GM10248 (cell line): Measurements from ENCODE around the gene PARP2.

Source experiments
- CTCF ChIA-PET: fragments of 300-600 bp; sonication (Branson Sonifier 250); formaldehyde crosslinking; extraction: SDS; loops from one replicate; lab custom pipeline; 2021; ENCODE audit warnings: antibody characterized with exemption; lab: Yijun Ruan, JAX
- POLR2A ChIA-PET: fragments of 350-650 bp; sonication (Branson Sonifier 250); formaldehyde crosslinking; extraction: SDS; loops from one replicate; lab custom pipeline; 2020; ENCODE audit warnings: antibody characterized with exemption; lab: Yijun Ruan, JAX
- DNase-seq: peaks from one replicate; pipeline ENCODE4 v3.0.0; 2012; ENCODE audit errors: extremely low spot score
- TF ChIP-seq, protein P1 (sequence below): IDR thresholded peaks from 2 replicates; pipeline ENCODE4 v1.5.1; 2012; ENCODE audit warnings: mild to moderate bottlenecking, low read depth; ENCODE audit errors: extremely low read depth, missing control alignments, control extremely low read depth

Gene PARP2

DNA sequence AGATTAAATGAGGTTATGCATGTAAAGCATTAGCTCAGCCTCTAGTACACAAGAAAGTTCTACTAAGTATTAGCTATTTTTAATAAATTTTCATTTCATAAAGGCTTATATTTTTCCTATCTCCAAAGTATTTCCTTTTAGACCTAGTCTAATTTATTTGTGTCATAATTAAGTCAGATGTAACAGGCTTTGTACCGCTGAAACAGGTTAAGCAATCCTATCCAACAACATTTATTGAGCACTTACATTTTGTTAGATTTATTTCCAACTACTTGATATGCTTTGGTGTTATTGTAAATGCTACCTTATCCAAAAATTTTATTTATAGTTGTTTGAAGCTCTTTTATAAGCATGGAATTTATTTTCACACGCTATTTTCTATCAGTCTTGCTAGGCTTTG lies 1.8 kb upstream of the PARP2 start:
- POLR2A ChIA-PET, result interaction anchor here (0.6 to 3.1 kb wide), 6 partner anchors 9 to 341 kb away, joined by 3 to 26 read pairs (median 13); partner anchors contain the start of genes APEX1, CCNB1IP1, OSGEP and PIP4P1
- no peak for DNase-seq
- TF ChIP-seq, protein P1, sequence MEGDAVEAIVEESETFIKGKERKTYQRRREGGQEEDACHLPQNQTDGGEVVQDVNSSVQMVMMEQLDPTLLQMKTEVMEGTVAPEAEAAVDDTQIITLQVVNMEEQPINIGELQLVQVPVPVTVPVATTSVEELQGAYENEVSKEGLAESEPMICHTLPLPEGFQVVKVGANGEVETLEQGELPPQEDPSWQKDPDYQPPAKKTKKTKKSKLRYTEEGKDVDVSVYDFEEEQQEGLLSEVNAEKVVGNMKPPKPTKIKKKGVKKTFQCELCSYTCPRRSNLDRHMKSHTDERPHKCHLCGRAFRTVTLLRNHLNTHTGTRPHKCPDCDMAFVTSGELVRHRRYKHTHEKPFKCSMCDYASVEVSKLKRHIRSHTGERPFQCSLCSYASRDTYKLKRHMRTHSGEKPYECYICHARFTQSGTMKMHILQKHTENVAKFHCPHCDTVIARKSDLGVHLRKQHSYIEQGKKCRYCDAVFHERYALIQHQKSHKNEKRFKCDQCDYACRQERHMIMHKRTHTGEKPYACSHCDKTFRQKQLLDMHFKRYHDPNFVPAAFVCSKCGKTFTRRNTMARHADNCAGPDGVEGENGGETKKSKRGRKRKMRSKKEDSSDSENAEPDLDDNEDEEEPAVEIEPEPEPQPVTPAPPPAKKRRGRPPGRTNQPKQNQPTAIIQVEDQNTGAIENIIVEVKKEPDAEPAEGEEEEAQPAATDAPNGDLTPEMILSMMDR, result no peak
- CTCF ChIA-PET, result interaction anchor here (0.6 to 5.0 kb wide), 8 partner anchors 9 to 271 kb away, joined by 3 to 45 read pairs (median 4); partner anchors contain the start of gene CCNB1IP1

DNA sequence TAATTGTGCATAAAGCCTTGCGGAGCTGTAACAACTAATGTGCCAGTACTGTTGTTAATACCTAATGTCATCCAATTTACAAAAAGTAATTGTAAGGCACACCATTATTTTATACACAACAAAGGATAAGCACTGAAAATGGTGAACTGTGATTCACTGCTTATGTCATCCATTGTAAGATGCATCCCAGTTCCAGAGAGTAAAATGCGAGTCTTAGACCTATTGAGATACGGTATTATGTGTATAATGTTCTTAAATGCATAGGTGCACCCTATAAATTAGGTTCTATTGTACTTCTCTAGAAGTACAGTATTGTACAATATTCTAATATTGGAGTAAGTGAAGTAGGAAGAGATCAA lies 406 bp downstream of the PARP2 start:
- ChIA-PET POLR2A (interaction anchor here (0.5 to 3.1 kb wide), 11 partner anchors 9 to 339 kb away, joined by 3 to 26 read pairs (median 11); partner anchors contain the start of genes APEX1, CCNB1IP1, OSGEP and PIP4P1), CTCF (interaction anchor here (0.7 to 4.5 kb wide), 15 partner anchors 11 to 627 kb away, joined by 3 to 39 read pairs (median 4); partner anchors contain the start of gene CCNB1IP1)
- no peak for DNase-seq
- TF ChIP-seq, protein P1, result no peak

DNA sequence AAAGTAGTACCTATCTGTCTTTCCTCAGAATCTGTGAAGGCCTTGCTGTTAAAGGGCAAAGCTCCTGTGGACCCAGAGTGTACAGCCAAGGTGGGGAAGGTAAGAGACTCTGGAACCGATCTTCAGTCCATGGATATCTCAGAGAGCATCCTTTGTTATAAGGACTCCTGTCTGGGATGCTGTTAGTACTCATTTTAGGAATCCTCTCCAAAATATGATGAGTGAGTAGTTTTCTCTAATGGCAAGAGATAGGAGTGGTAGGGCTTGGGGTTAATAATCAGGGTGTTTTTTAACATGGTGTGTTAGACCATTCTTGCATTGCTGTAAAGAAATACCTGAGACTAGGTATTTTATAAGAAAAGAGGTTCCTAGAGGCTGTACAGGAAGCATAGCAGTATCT lies 1.9 kb downstream of the PARP2 start:
- CTCF ChIA-PET, result interaction anchor here (2.6 to 4.5 kb wide), 3 partner anchors 10 to 17 kb away, joined by 19 to 39 read pairs (median 20); partner anchors contain the start of gene CCNB1IP1
- POLR2A ChIA-PET, result no interaction called here
- TF ChIP-seq, protein P1, result no peak
- no peak for DNase-seq

DNA sequence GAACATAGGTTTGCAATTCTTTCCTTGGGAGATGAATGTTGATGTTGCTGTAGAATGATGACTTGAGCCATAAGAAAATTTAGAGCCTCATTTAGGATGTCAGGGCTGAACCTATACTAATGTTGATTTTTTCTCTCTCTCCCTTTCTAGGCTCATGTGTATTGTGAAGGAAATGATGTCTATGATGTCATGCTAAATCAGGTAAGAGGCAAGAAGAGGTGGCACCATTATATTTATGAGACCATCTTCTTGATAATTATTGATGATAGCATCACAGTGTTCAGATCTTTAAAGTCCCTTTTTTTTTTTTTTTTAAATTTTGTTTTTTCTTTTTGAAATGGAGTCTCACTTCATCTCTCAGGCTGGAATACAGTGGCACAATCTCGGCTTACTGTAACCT lies 3.3 kb downstream of the PARP2 start:
- CTCF ChIA-PET, result no interaction called here

DNA sequence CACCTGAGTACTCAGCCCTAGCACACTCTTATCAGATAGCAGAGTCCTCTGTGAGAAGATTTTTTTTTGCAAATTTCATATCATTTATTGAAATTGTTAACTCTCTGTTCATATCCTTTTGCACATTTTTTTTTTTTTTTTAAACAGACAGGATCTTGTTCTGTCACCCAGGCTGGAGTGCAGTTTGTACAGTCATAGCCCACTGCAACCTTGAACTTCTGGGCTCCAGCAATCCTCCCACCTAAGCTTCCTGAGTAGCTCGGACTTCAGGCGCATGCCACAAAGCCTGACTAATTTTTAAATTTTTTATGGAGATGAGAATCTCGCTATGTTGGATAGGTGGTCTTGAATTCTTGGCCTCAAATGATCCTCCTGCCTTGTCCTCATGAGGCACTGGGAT lies 4.3 kb downstream of the PARP2 start:
- ChIA-PET POLR2A (no interaction called here), CTCF (interaction anchor here (1.0 to 1.1 kb wide), 2 partner anchors 42 to 54 kb away, joined by 3 read pairs; no protein-coding TSS in a partner anchor)
- DNase-seq, result no peak
- TF ChIP-seq, protein P1, result no peak

More for the DNA sequence above, 3.3 kb downstream of the PARP2 start:
- POLR2A ChIA-PET, result no interaction called here
- TF ChIP-seq, protein P1, result no peak
- no peak for DNase-seq

DNA sequence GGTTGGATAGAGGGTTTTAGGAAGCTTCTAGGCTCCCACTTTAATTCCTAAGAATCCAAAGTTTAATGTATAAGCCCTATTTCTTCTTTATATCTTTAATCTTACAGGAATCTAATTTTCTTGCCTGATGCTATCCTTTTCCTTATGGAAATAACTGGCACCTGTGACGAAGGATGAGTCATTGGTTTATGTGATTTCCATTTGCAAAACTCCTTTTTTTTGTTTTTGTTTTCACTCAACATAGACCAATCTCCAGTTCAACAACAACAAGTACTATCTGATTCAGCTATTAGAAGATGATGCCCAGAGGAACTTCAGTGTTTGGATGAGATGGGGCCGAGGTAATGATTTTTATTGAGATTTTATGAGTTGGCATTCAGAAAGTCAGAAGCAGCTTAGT lies 6.8 kb downstream of the PARP2 start:
- TF ChIP-seq, protein P1, result no peak
- no peak for DNase-seq
- ChIA-PET POLR2A (no interaction called here), CTCF (interaction anchor here (1.6 to 3.8 kb wide), 3 partner anchors 9 to 65 kb away, joined by 3 to 25 read pairs (median 10); no protein-coding TSS in a partner anchor)
